OCI-LY1 (cell line): ENCODE measurements around the gene FAIM.

Source experiments
- EZH2 ChIP-seq: fragments of 200-600 bp; sonication (generic), shearing (Covaris generic); IDR thresholded peaks from 2 replicates; pipeline ENCODE4 v1.8.0; 2017; ENCODE audit warnings: borderline replicate concordance, mixed run types, mild to moderate bottlenecking, antibody characterized with exemption, low read length, moderate library complexity, mixed read lengths
- TF ChIP-seq, protein P1 (sequence below): fragments of 200-600 bp; sonication (generic), shearing (Covaris generic); IDR thresholded peaks from 2 replicates; pipeline ENCODE4 v1.5.1; 2017; ENCODE audit warnings: mild to moderate bottlenecking, antibody characterized with exemption, low read length, moderate library complexity, mixed read lengths

DNA sequence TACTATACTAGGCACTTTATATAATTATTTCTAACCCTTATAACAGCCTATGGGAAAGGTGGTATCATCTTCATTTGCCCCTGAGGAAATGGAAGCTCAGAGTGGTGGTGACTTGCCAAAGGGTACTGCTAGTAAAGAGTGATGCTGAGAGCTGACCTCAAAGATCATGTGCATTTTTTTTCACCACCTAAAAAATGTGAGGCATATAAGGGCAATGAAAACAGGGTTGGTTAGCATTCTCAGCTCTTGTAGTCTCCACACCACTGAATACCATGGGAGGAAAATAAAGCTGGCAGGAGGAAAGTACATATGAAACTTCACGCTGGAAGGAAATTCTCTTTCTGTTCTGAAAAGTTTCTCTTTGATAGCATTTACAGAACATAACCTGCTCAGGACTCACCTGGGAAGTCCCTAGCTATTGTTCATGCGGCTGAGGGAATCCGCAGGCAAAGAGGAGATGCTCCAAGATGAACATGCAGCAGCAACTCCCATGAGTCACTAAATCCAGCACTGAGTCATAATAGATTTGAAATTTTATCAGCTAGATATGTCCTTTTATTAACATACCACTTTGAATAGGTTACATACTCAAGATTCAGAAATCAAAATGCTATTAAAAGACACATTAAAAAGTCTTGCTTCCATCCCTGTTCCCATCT lies 17.3 kb downstream of the FAIM start:
- TF ChIP-seq, protein P1, sequence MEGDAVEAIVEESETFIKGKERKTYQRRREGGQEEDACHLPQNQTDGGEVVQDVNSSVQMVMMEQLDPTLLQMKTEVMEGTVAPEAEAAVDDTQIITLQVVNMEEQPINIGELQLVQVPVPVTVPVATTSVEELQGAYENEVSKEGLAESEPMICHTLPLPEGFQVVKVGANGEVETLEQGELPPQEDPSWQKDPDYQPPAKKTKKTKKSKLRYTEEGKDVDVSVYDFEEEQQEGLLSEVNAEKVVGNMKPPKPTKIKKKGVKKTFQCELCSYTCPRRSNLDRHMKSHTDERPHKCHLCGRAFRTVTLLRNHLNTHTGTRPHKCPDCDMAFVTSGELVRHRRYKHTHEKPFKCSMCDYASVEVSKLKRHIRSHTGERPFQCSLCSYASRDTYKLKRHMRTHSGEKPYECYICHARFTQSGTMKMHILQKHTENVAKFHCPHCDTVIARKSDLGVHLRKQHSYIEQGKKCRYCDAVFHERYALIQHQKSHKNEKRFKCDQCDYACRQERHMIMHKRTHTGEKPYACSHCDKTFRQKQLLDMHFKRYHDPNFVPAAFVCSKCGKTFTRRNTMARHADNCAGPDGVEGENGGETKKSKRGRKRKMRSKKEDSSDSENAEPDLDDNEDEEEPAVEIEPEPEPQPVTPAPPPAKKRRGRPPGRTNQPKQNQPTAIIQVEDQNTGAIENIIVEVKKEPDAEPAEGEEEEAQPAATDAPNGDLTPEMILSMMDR = no peak
- TF ChIP-seq EZH2 = no peak
